SKM-1 treated with dmso at 0.1 percent for 144 hours (cell line): ENCODE measurements around the gene TRPM3.
"Not testable (repeated sequence)": the region's sequence is repeated elsewhere in the genome, so short reads cannot be mapped to it uniquely, and the experiment has no call there.

Experiments used
- DNase-seq: peaks from one replicate; lab custom pipeline; 2025; ENCODE audit not compliant: unreplicated experiment; lab: John Stamatoyannopoulos, UW

TRPM3 gene

DNA sequence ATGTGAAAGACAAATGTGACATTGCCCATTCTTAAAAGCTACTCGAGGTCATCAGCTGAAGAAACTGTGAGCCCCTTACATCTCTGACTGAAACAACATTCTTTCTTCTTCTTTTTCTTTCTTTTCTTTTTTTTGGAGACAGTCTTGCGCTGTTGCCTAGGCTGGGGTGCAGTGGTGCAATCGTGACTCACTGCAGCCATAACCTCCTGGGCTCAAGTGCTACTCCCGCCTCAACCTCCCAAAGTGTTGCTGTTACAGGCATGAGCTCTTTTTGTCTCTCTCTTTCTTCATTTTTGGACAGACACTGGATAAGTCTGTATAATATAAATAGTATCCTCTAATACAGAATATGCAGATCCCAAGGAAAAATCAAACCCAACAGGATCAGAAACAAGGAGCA, 443.3 kb downstream of the TRPM3 start:
- DNase-seq, result no peak

DNA sequence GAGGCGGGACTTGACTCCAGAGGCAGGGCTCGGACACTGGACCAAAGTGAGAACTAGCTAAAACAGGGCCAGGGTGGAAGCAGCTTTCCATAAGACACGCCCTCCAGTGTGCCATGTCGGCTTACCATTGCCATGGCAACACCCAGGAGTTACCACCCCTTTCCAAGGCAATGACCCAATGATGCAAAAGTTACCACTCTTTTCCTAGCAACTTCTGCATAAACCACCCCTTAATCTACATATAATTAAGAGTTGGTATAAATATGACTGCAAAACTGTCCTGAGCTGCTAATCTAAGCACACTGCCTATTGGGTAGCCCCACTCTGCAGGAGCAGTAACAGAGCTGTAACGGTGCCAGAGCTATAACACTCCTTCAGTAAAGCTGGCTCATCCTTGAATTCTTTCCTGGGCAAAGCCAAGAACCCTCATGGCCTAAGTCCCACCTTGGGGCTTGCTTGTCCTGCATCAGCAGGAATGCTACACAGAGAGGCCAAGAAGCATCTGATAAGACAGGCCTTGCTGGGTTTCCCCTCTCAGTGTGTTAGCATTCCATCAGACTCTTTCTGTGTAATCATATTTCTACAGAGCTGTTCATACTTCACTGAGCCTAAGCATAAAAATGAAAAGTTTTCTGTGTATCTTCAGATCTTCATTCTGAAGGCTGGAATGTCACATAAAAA, 444.2 kb downstream of the TRPM3 start:
- DNase-seq, result no peak

DNA sequence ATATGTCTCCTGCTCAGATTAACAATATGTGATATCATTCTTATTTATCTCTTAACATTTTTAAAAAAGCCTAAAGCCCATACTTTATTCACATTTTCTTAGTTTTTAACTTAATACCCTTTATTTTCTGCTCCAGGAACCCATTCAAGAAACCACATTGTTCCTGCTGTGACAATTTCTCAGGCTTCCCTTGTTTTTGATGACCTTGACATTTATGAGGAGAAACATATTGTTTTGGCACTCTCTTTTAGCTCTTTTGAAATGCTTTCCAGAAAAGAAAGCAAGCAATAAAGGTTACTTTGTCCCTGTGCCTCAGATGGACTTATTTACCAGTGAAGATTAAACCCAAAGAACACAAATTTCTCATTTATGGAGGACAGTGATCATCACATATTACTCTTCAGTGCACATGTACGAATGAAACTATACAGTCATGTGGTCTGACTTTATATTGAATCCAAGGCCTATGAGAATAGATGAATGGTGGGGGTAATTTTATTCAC, 445.5 kb downstream of the TRPM3 start:
- DNase-seq, result no peak

DNA sequence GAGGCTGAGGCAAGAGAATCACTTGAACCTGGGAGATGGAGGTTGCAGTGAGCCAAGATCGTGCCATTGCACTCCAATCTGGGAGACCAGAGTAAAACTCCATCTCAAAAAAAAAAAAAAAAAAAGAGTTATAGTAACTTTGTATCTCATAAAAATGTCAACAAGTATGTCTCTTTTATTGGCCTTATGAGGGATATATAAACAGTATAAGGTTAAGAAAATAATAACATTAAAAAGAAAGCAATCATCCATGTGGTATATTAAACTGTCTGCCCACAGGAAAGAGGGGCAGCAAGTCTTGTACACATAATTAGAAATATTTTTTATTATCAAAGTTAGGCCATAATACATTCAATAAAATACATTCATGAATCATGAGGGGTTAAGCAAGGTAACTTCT, 447.6 kb downstream of the TRPM3 start:
- no peak for DNase-seq

DNA sequence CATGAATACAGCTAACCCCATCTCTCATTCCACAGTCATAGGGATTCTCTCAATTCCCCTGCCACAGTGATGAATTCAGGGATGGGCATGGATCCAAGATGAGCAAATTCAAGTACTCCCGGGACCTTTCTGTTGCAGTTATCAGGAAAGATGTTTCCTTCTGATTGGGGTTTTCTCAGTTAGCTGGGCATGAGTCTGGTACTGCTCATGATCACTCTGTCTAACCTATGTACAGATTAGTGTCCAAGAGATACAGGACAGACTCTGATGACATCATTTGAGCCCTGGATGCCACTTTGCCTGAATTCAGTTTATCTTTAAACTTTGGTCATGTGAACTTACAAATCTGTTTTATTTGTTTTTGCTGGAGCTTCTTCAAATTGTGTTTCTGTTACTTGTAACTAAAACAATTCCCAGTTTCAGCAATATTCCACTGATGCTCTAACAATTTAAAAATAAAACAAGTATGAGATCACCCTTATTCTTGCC, 449.2 kb downstream of the TRPM3 start:
- no peak for DNase-seq

DNA sequence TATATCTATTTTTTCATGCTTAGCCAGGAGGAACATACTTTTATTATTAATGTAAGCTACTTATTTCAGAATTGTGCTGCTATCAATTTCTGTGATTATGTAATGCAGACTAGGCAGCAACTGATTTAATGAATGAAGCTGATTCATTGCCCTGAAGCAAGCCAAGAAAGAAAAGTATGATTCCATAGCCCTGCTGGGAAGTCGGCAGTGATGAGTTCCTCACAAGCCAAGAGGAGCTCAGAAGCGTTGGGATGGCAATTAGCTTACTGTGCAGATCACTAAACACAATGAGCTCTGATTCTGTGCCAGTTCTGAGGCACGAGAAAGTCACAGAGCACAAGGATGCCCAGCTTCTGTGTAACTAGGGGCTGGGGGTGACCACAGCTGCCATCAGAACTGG, 452.7 kb downstream of the TRPM3 start:
- no peak for DNase-seq

DNA sequence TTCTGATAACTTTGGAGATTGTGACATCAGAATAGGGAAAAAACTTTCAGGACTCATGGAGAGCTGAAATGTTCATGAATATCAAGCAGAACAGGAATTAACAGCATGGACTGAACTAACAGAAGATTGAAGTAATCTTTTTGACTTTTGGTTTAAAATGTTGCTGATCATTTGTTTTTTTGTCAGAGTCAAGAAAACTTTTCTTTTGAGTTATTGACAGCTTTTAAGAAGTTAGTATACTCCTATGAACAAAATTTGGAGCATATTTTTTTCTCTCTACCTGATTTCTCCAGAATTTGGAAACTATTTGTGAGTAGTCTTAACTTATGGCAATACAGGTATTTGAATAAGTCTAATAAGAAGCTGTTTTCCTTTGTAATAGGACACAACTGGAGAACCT, 462.7 kb downstream of the TRPM3 start:
- DNase-seq, result no peak

DNA sequence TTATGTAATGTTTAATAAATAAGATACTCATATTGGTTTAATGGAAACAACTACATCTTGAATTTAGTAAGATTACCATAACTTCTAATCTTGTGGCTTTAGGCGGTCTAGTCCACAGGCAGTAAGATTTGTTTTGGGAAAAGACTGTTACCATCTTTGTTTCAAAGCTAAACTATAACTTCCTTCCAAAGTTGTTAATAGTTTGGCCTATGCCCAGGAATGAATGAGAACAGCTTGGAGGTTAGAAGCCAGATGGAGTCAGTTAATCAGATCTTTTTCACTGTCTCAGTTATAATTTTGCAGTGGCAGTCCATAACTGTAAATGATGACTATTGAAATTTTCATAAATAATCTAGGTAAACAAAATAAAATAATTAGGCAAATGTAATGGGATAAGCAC, 465.1 kb downstream of the TRPM3 start:
- DNase-seq, result no peak

DNA sequence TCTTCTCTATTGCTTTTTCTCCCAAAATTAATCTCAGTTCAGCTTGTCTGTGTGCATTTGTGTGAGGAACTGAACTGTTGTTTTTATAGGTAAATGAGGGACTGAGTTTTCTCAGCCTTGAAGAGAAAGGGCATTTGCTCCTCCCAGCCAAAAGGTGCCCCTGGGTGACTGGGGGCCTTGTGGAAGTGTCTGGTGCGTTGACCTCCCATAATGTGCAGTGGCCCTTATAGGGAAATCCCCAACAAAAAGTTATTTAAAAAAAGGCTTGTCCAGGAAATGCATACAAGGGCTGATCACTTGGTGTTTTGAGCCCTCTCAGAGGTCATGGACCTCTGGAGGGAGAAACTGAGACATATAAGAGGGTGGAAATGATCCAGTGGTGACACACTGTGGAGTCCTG, 467.3 kb downstream of the TRPM3 start:
- DNase-seq, result no peak

DNA sequence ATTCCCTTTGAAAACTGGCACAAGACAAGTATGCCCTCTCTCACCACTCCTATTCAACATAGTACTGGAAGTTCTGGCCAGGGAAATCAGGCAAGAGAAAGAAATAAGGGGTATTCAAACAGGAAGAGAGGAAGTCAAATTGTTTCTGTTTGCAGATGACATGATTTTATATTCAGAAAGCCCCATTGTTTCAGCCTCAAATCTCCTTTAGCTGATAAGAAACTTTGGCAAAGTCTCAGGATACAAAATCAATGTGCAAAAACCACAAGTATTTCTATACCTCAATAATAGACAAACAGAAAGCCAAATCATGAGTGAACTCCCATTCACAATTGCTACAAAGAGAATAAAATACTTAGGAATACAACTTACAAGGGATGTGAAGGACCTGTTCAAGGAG, 476.8 kb downstream of the TRPM3 start:
- not testable (repeated sequence) for DNase-seq

DNA sequence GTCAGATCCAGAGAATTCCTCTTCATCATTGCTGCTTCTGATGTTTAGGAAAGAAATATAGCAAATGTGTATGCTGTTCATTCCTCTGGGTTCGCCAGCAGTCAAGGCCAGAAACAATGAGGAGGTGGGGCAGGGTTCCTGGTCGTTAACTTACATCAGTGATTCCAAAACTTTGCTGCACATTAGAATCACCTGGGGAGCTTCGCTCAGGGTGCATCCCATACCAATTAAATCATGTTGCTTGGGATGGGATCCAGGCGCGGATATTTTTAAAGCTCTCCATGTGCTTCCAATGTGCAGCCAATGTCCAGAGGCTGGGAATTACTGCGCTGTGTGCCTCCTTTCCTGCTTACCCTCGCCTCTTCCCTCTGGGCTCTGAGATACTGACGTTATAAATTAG, 479.1 kb downstream of the TRPM3 start:
- no peak for DNase-seq

DNA sequence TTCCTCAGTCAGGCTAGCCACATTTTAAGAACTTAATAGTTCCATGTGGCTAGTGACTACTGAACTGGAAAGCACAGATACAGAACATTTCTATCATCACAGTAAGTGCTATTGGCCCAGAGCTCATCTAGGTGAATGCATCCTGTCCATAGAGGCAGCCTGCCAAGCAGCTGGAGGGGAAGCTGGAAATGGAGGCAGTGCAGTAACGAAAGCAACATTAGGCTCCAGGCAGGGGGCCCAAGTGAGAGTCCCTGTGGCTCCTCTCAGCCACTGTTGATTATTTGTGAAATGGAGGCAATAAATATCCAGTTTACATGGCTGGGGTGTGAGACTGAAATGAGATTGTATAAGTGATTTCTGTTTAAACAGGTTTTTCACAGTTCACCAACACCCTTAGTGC, 479.8 kb downstream of the TRPM3 start:
- no peak for DNase-seq

DNA sequence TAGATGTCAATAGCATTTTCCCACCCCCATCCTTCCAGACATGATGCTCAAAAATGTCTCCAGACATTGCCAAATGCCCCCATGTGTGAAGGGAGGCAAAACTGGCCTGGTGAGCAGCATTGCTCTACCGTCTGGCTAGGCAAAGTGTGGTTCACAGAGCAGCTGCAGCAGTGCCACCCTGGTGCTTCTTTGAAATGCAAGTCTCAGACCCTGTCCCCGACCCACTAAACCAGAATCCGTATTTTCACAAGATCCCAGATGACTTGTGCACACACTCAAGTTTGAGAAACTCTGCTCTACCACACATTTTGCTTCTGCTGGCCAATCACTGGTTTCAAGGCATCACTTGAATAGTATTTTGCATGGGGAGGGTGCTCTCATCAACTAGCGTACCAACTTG, 480.4 kb downstream of the TRPM3 start:
- DNase-seq, result no peak

DNA sequence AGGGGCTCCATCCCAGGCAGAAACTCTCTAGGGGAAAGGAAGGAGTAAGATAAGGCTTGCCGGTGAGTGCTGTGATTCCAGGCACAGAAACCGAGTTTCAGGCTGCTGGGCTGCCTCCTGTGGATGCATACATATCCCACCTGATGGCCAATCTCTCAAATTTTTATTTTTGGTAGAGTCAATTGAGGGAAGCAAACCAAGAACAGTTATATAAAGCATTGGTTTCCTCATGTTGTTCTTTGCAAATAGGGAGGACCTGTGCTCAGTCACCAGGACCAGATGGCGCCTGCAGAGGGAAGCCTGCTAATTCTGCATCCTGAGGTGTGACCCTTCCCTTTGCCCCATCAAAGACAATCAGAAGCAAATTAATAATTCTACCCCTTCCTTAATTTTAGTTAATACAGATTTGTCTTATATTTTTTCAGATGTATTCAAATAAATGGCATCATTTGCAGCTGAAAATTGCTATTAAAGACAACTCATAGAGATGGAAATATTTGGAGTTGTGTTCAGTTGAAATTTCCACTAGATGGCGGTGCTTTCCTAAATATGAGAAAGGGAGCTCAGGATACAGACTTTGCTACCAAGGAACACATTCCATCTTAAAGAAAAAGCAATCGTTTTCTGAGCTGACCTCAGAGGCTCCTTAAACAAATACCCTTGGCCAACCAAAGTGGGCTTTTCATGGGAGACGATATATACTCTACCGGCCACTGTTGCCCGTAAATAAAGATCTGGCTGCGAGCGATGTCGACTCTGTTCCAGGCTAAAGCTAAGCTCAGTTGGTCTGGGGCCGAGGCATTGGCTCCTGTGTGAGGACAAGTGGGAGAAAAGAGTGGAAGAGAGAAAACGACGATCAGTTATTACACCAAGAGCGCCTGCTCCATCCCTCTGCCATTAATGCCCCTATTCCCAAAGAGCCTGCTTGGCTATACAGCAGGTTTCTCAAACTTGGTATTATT, 481.3 kb downstream of the TRPM3 start:
- DNase-seq, result peak; percentile 27

DNA sequence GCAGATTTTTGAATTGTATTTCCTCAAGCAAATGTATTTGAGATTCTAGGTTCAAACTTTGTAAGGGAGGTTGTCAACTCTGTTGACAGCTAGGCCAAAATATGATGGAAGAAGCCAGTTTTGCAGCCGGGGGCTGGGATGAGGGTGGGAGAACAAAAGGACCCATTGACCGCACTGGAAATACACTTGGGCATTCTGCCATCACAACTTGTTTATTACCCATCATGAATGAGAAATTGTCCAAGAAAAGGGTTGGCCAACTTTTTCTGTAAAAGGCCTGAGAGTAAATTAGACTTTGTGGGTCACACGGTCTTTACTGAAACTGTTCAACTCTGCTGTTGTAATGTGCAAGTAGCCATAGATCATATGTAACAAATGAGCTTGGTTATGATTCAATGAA, 485.6 kb downstream of the TRPM3 start:
- no peak for DNase-seq

DNA sequence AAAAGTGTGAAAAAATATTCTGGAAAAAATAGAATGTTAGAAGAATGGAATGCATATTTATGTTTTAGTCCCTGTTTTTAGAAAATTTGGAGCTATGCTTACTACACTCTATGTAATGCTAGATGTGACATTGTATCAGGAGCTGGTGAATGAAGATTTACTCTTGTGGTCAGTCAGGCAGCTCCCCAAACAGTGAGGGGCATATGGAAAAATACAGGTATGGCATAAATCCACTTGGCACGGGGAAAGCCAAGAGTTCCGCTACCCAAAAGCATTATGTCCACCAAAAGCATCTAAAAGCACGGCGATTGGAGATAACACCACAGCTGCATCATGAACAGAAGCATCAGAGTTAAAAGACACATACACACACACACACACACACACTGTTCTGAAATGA, 486.7 kb downstream of the TRPM3 start:
- DNase-seq, result no peak

DNA sequence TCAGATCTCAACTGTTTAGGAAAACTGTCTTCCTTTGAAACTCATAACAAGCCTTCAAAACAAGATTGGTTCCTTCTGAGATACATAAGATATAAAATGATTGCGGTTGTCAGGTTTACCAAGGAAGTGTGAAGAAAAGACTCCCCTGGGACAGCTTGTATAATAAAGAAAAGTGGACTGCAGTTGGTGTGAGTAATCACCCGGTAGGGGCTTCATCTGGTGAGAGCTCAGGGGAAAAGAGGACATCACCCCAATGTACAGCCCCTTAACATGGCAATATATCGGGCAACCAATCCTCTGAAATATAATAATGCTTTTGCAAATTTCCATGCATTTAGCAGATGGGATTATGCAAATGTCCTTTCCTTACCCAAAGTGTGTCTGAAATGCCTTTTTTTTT, 490.4 kb downstream of the TRPM3 start:
- DNase-seq, result no peak

DNA sequence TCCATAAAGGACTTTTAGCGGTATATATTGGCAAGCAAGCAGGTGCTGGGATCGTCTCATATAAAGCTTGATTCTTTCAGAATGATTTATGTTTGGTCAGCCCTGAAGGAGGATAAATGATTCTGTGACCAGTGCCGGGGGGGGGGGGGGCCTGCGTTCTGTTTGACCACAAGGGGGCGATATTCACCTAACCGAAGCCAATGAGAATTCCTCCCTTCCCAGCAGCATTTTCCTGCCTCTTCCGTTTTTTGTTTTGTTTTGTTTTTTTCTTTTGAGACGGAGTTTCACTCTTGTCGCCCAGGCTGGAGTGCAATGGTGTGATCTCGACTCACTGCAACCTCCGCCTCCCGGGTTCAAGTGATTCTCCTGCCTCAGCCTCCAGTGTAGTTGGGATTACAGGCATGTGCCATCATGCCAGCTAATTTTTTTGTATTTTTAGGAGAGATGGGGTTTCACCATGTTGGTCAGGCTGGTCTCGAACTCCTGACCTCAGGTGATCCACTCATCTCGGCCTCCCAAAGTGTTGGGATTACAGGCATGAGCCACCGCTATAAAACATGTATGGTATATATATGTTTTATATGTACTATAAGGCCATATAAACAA, 492.2 kb downstream of the TRPM3 start:
- DNase-seq, result not testable (repeated sequence)

DNA sequence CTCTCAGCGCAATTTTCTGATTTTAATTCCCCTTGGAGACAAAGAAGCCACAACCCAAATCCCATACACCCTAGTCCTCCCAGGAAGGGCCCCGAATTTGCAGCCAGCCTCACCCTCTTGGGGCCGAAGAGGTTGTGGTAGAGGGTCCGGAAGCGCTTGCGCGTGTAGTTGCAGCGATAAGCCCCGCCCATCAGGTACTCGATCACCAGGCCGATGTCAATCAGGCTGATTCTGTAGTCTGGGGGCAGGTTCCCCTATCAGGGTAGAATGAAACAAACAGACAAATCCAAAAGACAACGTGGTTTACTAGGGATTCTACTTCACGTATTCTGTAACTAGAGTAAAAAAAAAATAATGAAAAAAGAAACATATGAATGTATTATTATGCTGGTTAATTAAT, 496.3 kb downstream of the TRPM3 start:
- no peak for DNase-seq

DNA sequence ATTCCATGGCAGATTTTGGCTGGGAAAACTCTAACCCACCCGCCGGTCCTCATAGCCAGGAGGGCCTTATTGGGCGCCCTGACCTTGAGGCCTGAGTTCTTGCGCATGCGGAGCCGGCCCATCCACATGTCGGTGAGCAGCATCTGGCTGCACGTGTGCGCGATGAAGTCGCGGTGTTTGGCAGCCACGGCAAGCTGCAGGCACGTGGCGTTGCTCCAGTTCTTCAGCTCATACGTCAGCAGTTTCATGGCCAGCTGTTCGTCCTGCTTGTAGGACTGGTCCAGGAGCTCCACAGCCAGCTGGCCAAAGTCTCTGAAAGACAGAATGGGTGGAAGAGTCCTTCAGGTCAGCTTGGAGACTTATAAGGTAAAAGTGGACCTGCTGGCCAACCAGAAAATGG, 502.6 kb downstream of the TRPM3 start:
- DNase-seq, result no peak

DNA sequence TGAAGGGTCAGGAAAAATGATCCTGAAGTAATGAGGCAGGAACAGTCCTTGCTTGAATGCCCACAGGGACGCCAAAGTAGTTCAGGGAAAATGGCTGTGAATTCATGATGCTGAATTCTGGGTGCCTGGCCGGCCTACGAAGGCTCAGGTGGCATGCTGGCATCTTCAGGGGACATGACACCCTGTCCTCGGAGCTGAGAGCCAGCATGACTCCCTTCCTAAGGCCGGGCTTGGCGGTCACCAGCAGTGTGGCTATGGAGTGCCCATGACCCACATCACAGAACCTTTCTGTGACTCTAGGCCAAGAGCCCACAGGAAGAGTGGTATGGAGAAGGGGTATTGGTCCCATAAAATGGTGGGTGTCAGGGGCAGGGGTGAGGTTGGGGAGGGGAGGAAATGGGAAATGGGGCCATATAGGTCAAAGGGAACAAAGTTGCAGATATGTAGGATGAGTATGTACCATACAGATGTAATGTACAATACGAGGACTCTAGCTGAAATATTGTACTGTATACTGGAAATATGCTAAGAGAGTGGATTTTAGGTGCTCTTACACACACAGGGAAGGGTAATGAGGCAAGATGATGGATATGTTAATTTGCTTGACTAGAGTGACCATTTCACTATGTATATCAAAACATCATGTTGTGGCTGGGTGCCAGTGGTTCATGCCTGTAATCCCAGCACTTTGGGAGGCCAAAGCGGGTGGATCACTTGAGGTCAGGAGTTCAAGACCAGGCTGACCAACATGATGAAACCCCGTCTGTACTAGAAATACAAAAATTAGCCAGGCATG, 504.2 kb downstream of the TRPM3 start:
- no peak for DNase-seq
